ENCODE measurements around the gene CSF2RB. TPM values are rescaled to one million over a fixed set of nuclear protein-coding genes. Genes with fewer than 3 reads are reported as not detected.

The CSF2RB gene
- total and polyA plus RNA-seq, 12 donors, result 0.55 to 12.4 (median 4.4) TPM

GRCh38 chr22:36937319-36938027 lies 24.0 kb downstream of the CSF2RB start:
- H3K36me3 ChIP-seq (replicated peaks in 1 of 2), result no peaks in the 10 kb centered on the region
- intact Hi-C loops (cut with DNase I), result no loop called here

GRCh38 chr22:36938028-36938425 lies 24.6 kb downstream of the CSF2RB start:
- 90 to 94% (median 94%) methylated on average over 2 to 12 of the region's 12 CpGs for WGBS, 4 donors

More at GRCh38 chr22:36937319-36938027, 24.0 kb downstream of the CSF2RB start:
- Histone ChIP-seq H3K9me3 (replicated peaks in 1 of 3) (no peaks in the 10 kb centered on the region), H3K4me3 (no peak overlapping the region), H3K4me1 (replicated peaks in 1 of 2) (no peaks in the 10 kb centered on the region), H3K27ac (no peak overlapping the region), H3K27me3 (no peaks in the 10 kb centered on the region)
- no peak for TF ChIP-seq CTCF (IDR thresholded peaks at IDR 0.05)
- no peak for TF ChIP-seq POLR2A (IDR thresholded peaks at IDR 0.05)
- 89 to 94% (median 91%) methylated on average over 3 to 14 of the region's 14 CpGs for WGBS, 4 donors
- peak in 1 of 7 donors; percentile 21 for DNase-seq

GRCh38 chr22:36938886-36939285 lies 25.5 kb downstream of the CSF2RB start:
- peak in 1 of 7 donors; percentile 30 for DNase-seq
- Histone ChIP-seq H3K36me3 (replicated peaks in 1 of 2) (no peaks in the 10 kb centered on the region), H3K4me3 (no peak overlapping the region), H3K9me3 (replicated peaks in 1 of 3) (no peaks in the 10 kb centered on the region), H3K27me3 (no peaks in the 10 kb centered on the region), H3K4me1 (replicated peaks in 1 of 2) (no peaks in the 10 kb centered on the region), H3K27ac (no peak overlapping the region)
- intact Hi-C loops (cut with DNase I), result no loop called here
- 87 to 91% (median 90%) methylated on average over 13 of the region's 13 CpGs for WGBS, 4 donors
- no peak for TF ChIP-seq POLR2A (IDR thresholded peaks at IDR 0.05)
- no peak for TF ChIP-seq CTCF (IDR thresholded peaks at IDR 0.05)

More at GRCh38 chr22:36938028-36938425, 24.6 kb downstream of the CSF2RB start:
- Histone ChIP-seq H3K9me3 (replicated peaks in 1 of 3) (no peaks in the 10 kb centered on the region), H3K27ac (no peak overlapping the region), H3K4me1 (replicated peaks in 1 of 2) (no peaks in the 10 kb centered on the region), H3K4me3 (no peak overlapping the region), H3K36me3 (replicated peaks in 1 of 2) (no peaks in the 10 kb centered on the region), H3K27me3 (no peaks in the 10 kb centered on the region)
- intact Hi-C loops (cut with DNase I), result no loop called here
- DNase-seq, result peak in 1 of 7 donors; percentile 30
- TF ChIP-seq POLR2A (IDR thresholded peaks at IDR 0.05), result no peak
- no peak for TF ChIP-seq CTCF (IDR thresholded peaks at IDR 0.05)

GRCh38 chr22:36940676-36941075 lies 27.2 kb downstream of the CSF2RB start:
- 72 to 82% (median 76%) methylated on average over 5 of the region's 5 CpGs for WGBS, 4 donors
- Histone ChIP-seq H3K27me3 (no peaks in the 10 kb centered on the region), H3K9me3 (replicated peaks in 1 of 3) (no peaks in the 10 kb centered on the region), H3K27ac (no peak overlapping the region), H3K4me3 (no peak overlapping the region), H3K4me1 (replicated peaks in 1 of 2) (no peaks in the 10 kb centered on the region), H3K36me3 (replicated peaks in 1 of 2) (no peaks in the 10 kb centered on the region)
- peak in 1 of 7 donors; percentile 6 for DNase-seq
- TF ChIP-seq POLR2A (IDR thresholded peaks at IDR 0.05) (no peak), CTCF (IDR thresholded peaks at IDR 0.05) (no peak)
- intact Hi-C loops (cut with DNase I), result no loop called here
